MCF 10A (cell line): ENCODE results near the gene PPP5C. TPM values are rescaled to one million over a fixed set of nuclear protein-coding genes. Genes with fewer than 3 reads are reported as not detected.

Experiments
- BruUV-seq: library from RNA; stranded (reverse); fragments of 400-500 nt; replicated peaks from 2 replicates; lab custom pipeline; 2021; lab: Mats Ljungman, UMichigan
- CTCF ChIA-PET: fragments of 300-600 bp; sonication (Branson Sonifier 250); formaldehyde crosslinking; extraction: SDS; loops from one replicate; lab custom pipeline; 2021; ENCODE audit warnings: antibody characterized with exemption, inconsistent platforms; lab: Yijun Ruan, JAX
- POLR2A ChIA-PET: fragments of 300-600, 350-650 bp; sonication (Branson Sonifier 250); formaldehyde crosslinking; extraction: SDS; loops from one replicate; lab custom pipeline; 2020; ENCODE audit warnings: antibody characterized with exemption, inconsistent platforms; lab: Yijun Ruan, JAX
- DNase-seq: peaks from one replicate; pipeline ENCODE4 v3.0.0-alpha.2; 2018; ENCODE audit not compliant: unreplicated experiment
- H3K27ac Mint-ChIP-seq: one replicate; pipeline ENCODE4 v1.8.0; 2022; ENCODE audit warnings: mild to moderate bottlenecking, low read depth, mixed read lengths; ENCODE audit not compliant: unreplicated experiment
- H3K27me3 Mint-ChIP-seq: one replicate; pipeline ENCODE4 v1.8.0; 2022; ENCODE audit warnings: mixed read lengths; ENCODE audit not compliant: insufficient read depth, unreplicated experiment
- H3K36me3 Mint-ChIP-seq: one replicate; pipeline ENCODE4 v1.8.0; 2022; ENCODE audit warnings: mild to moderate bottlenecking, moderate library complexity, mixed read lengths; ENCODE audit not compliant: insufficient read depth, unreplicated experiment
- H3K4me1 Mint-ChIP-seq: one replicate; pipeline ENCODE4 v1.8.0; 2022; ENCODE audit warnings: mixed read lengths; ENCODE audit not compliant: insufficient read depth, unreplicated experiment
- H3K4me3 Mint-ChIP-seq: one replicate; pipeline ENCODE4 v1.8.0; 2022; ENCODE audit warnings: mild to moderate bottlenecking, moderate library complexity, mixed read lengths; ENCODE audit not compliant: unreplicated experiment
- H3K9me3 Mint-ChIP-seq: one replicate; pipeline ENCODE4 v1.8.0; 2022; ENCODE audit warnings: mixed read lengths; ENCODE audit not compliant: unreplicated experiment
- CTCF ChIP-seq: fragments of 200-600 bp; IDR thresholded peaks from one replicate; pipeline ENCODE4 v1.8.0; 2022; ENCODE audit warnings: antibody characterized with exemption, mild to moderate bottlenecking; ENCODE audit not compliant: unreplicated experiment
- intact Hi-C: fragments of 100-400 bp; cut with micrococcal nuclease; formaldehyde crosslinking; loops from 2 replicates; pipeline ENCODE4 v1.14.1; 2022
- total RNA-seq: library from RNA; stranded (reverse); gene quantifications from 2 replicates; pipeline ENCODE4 v1.2.3, GENCODE V29; 2022

PPP5C gene
- total RNA-seq, 1 experiment from 2014 or later: 81.5 TPM

- DNase-seq: no peak
- no TSS peak for BruUV-seq
- ChIA-PET CTCF (interaction anchor here (0.6 to 1.2 kb wide), 3 partner anchors 9 to 59 kb away, joined by 3 read pairs; no protein-coding TSS in a partner anchor), POLR2A (no interaction called here)
- intact Hi-C loops: no loop called here
- TF ChIP-seq CTCF: no peak
- H3K4me3 Mint-ChIP-seq: no peak overlapping the region
- no peaks in the 10 kb centered on the region for H3K27me3 Mint-ChIP-seq
- no peaks in the 10 kb centered on the region for H3K9me3 Mint-ChIP-seq
- no peaks in the 10 kb centered on the region for H3K4me1 Mint-ChIP-seq
- no peak overlapping the region for H3K27ac Mint-ChIP-seq
- H3K36me3 Mint-ChIP-seq: no peaks in the 10 kb centered on the region
Observed at GRCh38 chr19:46411088-46411924, 64.4 kb downstream of the PPP5C start.

DNA sequence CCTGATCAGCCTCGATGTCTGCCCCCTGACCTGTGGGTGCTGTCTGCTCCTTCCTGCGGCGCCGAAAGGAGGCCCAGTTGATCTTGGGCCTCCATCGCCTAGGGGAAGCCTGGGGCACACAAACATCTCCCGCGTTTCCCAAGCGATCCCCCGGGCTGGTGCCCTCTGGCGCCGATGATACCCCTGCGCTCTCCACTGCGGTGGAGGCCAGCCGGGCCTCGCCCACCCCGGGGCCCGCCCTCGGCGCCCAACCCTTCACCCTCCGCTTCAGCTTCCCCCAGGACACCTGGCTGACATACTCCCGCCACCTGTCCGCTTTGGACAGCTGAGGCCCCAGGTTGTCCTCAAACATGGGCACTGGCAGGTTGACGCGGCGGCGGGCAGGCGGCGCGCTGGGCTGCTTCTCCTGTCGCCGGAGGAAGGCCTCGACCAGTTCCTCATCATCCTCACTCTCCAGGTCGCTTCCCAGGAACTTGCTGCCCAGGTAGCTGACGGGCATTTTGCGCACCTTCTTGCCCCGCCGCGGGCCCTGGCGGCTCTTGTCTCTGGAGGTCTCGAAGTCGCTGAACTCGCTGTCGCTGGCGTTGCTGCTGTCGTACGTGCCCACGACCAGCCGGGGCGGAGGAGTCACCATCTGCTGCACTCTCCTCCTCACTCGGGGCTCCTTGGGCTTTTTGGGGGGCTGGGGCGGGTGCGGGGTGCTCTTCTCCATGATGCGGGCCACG lies 65.2 kb downstream of the PPP5C start:
- no peak for TF ChIP-seq CTCF
- CTCF ChIA-PET: interaction anchor here (0.6 to 1.2 kb wide), 2 partner anchors 16 to 58 kb away, joined by 3 read pairs; no protein-coding TSS in a partner anchor
- Mint-ChIP-seq H3K27ac (no peak overlapping the region), H3K27me3 (no peaks in the 10 kb centered on the region), H3K4me3 (no peak overlapping the region), H3K36me3 (no peaks in the 10 kb centered on the region), H3K9me3 (no peaks in the 10 kb centered on the region), H3K4me1 (peaks cover 5% of the 10 kb centered on the region)
- intact Hi-C loops: no loop called here
- DNase-seq: no peak
- POLR2A ChIA-PET: no interaction called here
- BruUV-seq: no TSS peak

DNA sequence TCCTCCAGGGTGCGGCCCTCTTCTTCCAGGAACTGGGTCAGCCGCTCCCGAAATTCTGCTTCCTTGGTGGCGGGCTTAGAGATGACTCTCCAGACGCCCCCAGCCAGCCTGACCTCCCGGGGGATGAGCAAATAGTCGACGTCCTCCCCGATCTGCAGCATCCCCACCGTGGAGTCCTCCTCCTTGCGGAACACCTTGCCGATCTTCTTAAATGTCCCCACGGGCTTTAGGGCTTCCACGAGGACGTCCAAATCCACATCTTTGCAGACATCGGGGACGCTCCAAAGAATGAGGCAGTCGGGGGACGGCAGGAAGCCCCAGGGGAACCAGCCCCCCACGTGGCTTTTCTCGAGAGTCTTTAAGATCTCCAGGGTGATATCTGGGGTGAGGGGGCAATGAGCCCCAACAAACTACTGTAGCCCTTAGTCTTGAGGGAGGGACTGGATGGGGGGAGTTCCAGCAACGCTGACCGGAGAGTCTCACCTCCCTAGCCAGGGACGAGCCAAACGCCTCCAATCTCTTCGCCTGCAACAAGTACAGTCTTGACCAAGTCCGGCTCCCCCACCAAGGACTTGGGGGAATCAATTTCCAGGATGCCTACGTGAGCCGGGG lies 65.9 kb downstream of the PPP5C start:
- DNase-seq: no peak
- Mint-ChIP-seq H3K4me3 (no peak overlapping the region), H3K36me3 (no peaks in the 10 kb centered on the region), H3K9me3 (no peaks in the 10 kb centered on the region), H3K4me1 (peaks cover 5% of the 10 kb centered on the region), H3K27me3 (no peaks in the 10 kb centered on the region), H3K27ac (no peak overlapping the region)
- no TSS peak for BruUV-seq
- ChIA-PET CTCF (interaction anchor here (0.5 kb wide), 1 partner anchor 294 kb away, joined by 3 read pairs; no protein-coding TSS in a partner anchor), POLR2A (no interaction called here)
- intact Hi-C loops: no loop called here
- no peak for TF ChIP-seq CTCF
